Activated CD4-positive, alpha-beta T cell treated with anti-CD3 and anti-CD28 coated beads, Interleukin-2, amount 50 U/mL, for 1 hour (primary cell): Measurements from ENCODE around the gene NRG3.

Experiments used
- DNase-seq: peaks from one replicate; pipeline ENCODE4 v3.0.0-alpha.2; 2020

Gene NRG3

GRCh38 chr10:81874875-81875466 lies at the start of gene NRG3:
Gene NRG3 (plus strand): TSS chr10:81875194.
- no peak for DNase-seq

- DNase-seq, result no peak
These were observed 46.7 kb upstream of the NRG3 start for GRCh38 chr10:81828251-81828650.

GRCh38 chr10:81831060-81831459 lies 43.9 kb upstream of the NRG3 start:
- no peak for DNase-seq

GRCh38 chr10:81838950-81839349 lies 36.0 kb upstream of the NRG3 start:
- DNase-seq, result no peak

GRCh38 chr10:81843042-81843441 lies 32.0 kb upstream of the NRG3 start:
- DNase-seq, result no peak

- no peak for DNase-seq
These were observed 27.3 kb upstream of the NRG3 start for GRCh38 chr10:81847675-81848074.

- DNase-seq, result no peak
These were observed 26.5 kb upstream of the NRG3 start for GRCh38 chr10:81848514-81848913.

GRCh38 chr10:81848931-81849330 lies 26.1 kb upstream of the NRG3 start:
- no peak for DNase-seq

- DNase-seq, result no peak
These were observed 12.4 kb upstream of the NRG3 start for GRCh38 chr10:81862596-81862995.

- no peak for DNase-seq
These were observed 11.2 kb upstream of the NRG3 start for GRCh38 chr10:81863771-81864170.

GRCh38 chr10:81865581-81865980 lies 9.4 kb upstream of the NRG3 start:
- DNase-seq, result no peak

- DNase-seq, result no peak
These were observed 8.2 kb upstream of the NRG3 start for GRCh38 chr10:81866753-81867152.

GRCh38 chr10:81870472-81870871 lies 4.5 kb upstream of the NRG3 start:
- DNase-seq, result no peak

GRCh38 chr10:81871558-81871957 lies 3.4 kb upstream of the NRG3 start:
- DNase-seq, result no peak

- DNase-seq, result no peak
These were observed 2.7 kb upstream of the NRG3 start for GRCh38 chr10:81872206-81872862.

- DNase-seq, result no peak
These were observed 1.6 kb upstream of the NRG3 start for GRCh38 chr10:81873231-81873931.

GRCh38 chr10:81873932-81874816 lies 820 bp upstream of the NRG3 start:
- no peak for DNase-seq

GRCh38 chr10:81875467-81876252 lies 666 bp downstream of the NRG3 start:
- no peak for DNase-seq

GRCh38 chr10:81876253-81877077 lies 1.5 kb downstream of the NRG3 start:
- DNase-seq, result no peak

GRCh38 chr10:81877596-81877995 lies 2.6 kb downstream of the NRG3 start:
- no peak for DNase-seq

GRCh38 chr10:81882011-81882410 lies 7.0 kb downstream of the NRG3 start:
- no peak for DNase-seq

GRCh38 chr10:81884856-81885255 lies 9.9 kb downstream of the NRG3 start:
- no peak for DNase-seq
